Measurements from ENCODE around the gene CCNC. TPM values are rescaled to one million over a fixed set of nuclear protein-coding genes. Genes with fewer than 3 reads are reported as not detected.

Gene CCNC
- total RNA-seq, 1 donor from 2014 or later, result 51.3 TPM

DNA sequence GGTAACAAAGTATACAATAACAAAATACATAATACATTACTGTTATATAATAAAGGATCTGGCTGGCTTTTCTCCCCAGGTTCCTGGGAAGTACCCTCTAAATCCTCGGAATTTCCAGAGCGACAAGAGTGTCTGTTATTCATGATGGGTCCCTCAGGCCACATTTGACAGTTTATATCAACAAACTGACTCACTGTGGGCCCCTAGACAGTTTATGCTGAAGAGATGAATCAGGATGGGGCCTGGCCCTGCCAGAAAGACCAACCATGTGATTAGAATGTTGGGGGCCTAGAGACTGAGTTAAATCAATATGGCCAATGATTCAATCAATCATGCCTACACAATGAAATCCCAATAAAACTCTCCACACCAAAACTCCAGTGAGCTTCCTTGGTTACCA, 66.7 kb downstream of the CCNC start:
- intact Hi-C loops (cut with micrococcal nuclease), result no loop called here
- Mint-ChIP-seq H3K27me3 (ENCODE audit: insufficient read depth) (no peaks in the 10 kb centered on the region), H3K9me3 (no peaks in the 10 kb centered on the region), H3K4me1 (ENCODE audit: low read depth) (no peaks in the 10 kb centered on the region), H3K36me3 (ENCODE audit: low read depth) (peaks cover 27% of the 10 kb centered on the region), H3K27ac (no peak overlapping the region), H3K4me3 (no peak overlapping the region)
- no peak for DNase-seq (ENCODE audit: low spot score)

DNA sequence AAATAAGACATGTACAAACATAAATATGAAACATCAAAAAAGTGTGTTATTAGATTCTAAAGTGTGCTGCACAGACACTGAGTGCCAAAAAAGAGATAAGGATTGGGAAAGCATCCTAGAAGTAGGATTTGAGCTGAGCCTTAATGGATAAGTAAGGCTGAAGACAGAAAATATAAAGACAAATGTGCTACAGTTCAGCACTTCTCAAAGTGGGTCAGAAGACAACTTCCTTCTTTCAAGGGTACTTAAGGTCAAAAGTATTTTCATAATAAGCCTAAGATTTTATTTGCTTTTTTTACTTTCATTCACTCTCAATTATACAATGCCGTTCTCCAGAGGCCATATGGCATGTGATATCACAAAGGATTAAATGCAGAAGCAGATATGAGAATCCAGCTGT, 70.0 kb downstream of the CCNC start:
- no peaks in the 10 kb centered on the region for H3K27me3 Mint-ChIP-seq (ENCODE audit: insufficient read depth)
- H3K9me3 Mint-ChIP-seq, result no peaks in the 10 kb centered on the region
- no peak for DNase-seq (ENCODE audit: low spot score)
- no peak overlapping the region for H3K4me3 Mint-ChIP-seq
- peaks cover 13% of the 10 kb centered on the region for H3K36me3 Mint-ChIP-seq (ENCODE audit: low read depth)
- no peak overlapping the region for H3K27ac Mint-ChIP-seq
- no peaks in the 10 kb centered on the region for H3K4me1 Mint-ChIP-seq (ENCODE audit: low read depth)
- intact Hi-C loops (cut with micrococcal nuclease), result no loop called here

DNA sequence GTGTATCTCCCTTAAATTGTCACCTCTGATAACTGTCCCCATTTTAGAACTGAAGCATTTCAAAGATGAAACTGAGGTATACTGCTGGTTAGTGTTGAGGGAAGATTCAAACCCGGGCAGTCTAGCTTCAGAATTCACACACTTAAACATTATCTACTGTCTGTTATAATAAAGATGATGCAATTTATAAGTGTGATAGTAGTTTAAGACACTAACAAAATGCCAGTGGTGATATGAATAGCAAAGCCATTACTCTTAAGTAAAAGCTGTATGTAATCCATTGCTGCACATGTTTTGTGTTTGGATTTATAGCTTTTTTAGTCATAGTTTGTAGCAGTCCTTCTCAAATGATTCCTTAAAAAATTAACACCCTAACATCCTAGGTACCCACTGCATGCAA, 73.0 kb downstream of the CCNC start:
- no peak for DNase-seq (ENCODE audit: low spot score)
- intact Hi-C loops (cut with micrococcal nuclease), result no loop called here
- Mint-ChIP-seq H3K9me3 (no peaks in the 10 kb centered on the region), H3K27me3 (ENCODE audit: insufficient read depth) (no peaks in the 10 kb centered on the region), H3K4me3 (no peak overlapping the region), H3K4me1 (ENCODE audit: low read depth) (no peaks in the 10 kb centered on the region), H3K27ac (no peak overlapping the region), H3K36me3 (ENCODE audit: low read depth) (peaks cover 2% of the 10 kb centered on the region)

Other genes with a start within 250 kb of the CCNC start
- gene FAXC, start 219.0 kb downstream of the CCNC start, total RNA-seq, result not detected in 2 replicates
- gene COQ3, start 174.5 kb downstream of the CCNC start, total RNA-seq, result 13.5 and 16.7 TPM in 2 replicates
- gene PNISR, start 143.4 kb downstream of the CCNC start, total RNA-seq, result 98.4 and 112 TPM in 2 replicates
- 19.2 and 22.4 TPM in 2 replicates for gene USP45, start 53.2 kb downstream of the CCNC start, total RNA-seq
- 0.15 TPM in 1 of 2 replicates, not detected in the other for gene PRDM13, start 38.2 kb upstream of the CCNC start, total RNA-seq